ENCODE data around the gene CHST8. TPM values are rescaled to one million over a fixed set of nuclear protein-coding genes. Genes with fewer than 3 reads are reported as not detected.

CHST8 gene
- total and polyA plus RNA-seq, 12 donors = 0.13 to 0.50 (median 0.22) TPM; not detected in 3

GRCh38 chr19:33699754-33700407, 78.1 kb downstream of the CHST8 start:
- Histone ChIP-seq H3K27ac (no peak overlapping the region), H3K27me3 (peaks cover 0 to 24% (median 13%) of the 10 kb centered on the region in 7 donors), H3K36me3 (no peaks in the 10 kb centered on the region), H3K9me3 (no peaks in the 10 kb centered on the region), H3K4me1 (no peaks in the 10 kb centered on the region), H3K4me3 (no peak overlapping the region)
- 80 to 83% methylated on average over 13 of the region's 13 CpGs for WGBS, 2 donors
- intact Hi-C loops (cut with DNase I) = no loop called here
- DNase-seq (no peak), ATAC-seq (no peak)
- TF ChIP-seq CTCF (IDR thresholded peaks at IDR 0.05) = no peak

GRCh38 chr19:33700408-33701013, 78.8 kb downstream of the CHST8 start:
- WGBS, 2 donors = 74% methylated on average over 8 of the region's 8 CpGs
- Histone ChIP-seq H3K9me3 (no peaks in the 10 kb centered on the region), H3K4me3 (no peak overlapping the region), H3K4me1 (no peaks in the 10 kb centered on the region), H3K36me3 (no peaks in the 10 kb centered on the region), H3K27me3 (peaks cover 0 to 24% (median 13%) of the 10 kb centered on the region in 7 donors), H3K27ac (no peak overlapping the region)
- ATAC-seq (no peak), DNase-seq (no peak)
- no peak for TF ChIP-seq CTCF (IDR thresholded peaks at IDR 0.05)
- intact Hi-C loops (cut with DNase I) = no loop called here

- H3K9me3 ChIP-seq = no peaks in the 10 kb centered on the region
- WGBS, 2 donors = 66 to 67% methylated on average over 8 of the region's 8 CpGs
- H3K27me3 ChIP-seq = peaks cover 0 to 21% (median 13%) of the 10 kb centered on the region in 7 donors
- DNase-seq (no peak), ATAC-seq (no peak)
- no peak overlapping the region for H3K4me3 ChIP-seq
- intact Hi-C loops (cut with DNase I) = no loop called here
- TF ChIP-seq CTCF (IDR thresholded peaks at IDR 0.05) = no peak
- H3K36me3 ChIP-seq = no peaks in the 10 kb centered on the region
- H3K4me1 ChIP-seq = no peaks in the 10 kb centered on the region
- no peak overlapping the region for H3K27ac ChIP-seq
Measured at GRCh38 chr19:33701565-33701964, 79.8 kb downstream of the CHST8 start.

GRCh38 chr19:33702606-33703437, 81.1 kb downstream of the CHST8 start:
- WGBS, 2 donors = 68% methylated on average over 21 of the region's 21 CpGs
- Histone ChIP-seq H3K27ac (no peak overlapping the region), H3K36me3 (no peaks in the 10 kb centered on the region), H3K27me3 (peaks cover 0 to 21% (median 11%) of the 10 kb centered on the region in 7 donors), H3K4me1 (no peaks in the 10 kb centered on the region), H3K4me3 (no peak overlapping the region), H3K9me3 (no peaks in the 10 kb centered on the region)
- no peak for TF ChIP-seq CTCF (IDR thresholded peaks at IDR 0.05)
- ATAC-seq (no peak), DNase-seq (no peak)
- intact Hi-C loops (cut with DNase I) = no loop called here

All from heart right ventricle (tissue), 16 donors.